Caco-2 (cell line): ENCODE measurements around the gene PLXNA4. TPM values are rescaled to one million over a fixed set of nuclear protein-coding genes. Genes with fewer than 3 reads are reported as not detected.

Experiments used
- BruUV-seq: library from RNA; stranded (reverse); fragments of 400-500 nt; replicated peaks from 2 replicates; lab custom pipeline; 2021; lab: Mats Ljungman, UMichigan
- CTCF ChIA-PET: fragments of 300-600 bp; sonication (Branson Sonifier 250); formaldehyde crosslinking; loops from one replicate; lab custom pipeline; 2022; ENCODE audit warnings: antibody characterized with exemption; lab: Charles Lee
- POLR2A ChIA-PET: fragments of 300-600 bp; sonication (Branson Sonifier 250); formaldehyde crosslinking; loops from one replicate; lab custom pipeline; 2022; ENCODE audit warnings: antibody characterized with exemption; lab: Charles Lee
- DNase-seq, 2 experiments: peaks; one replicate each; pipeline versions ENCODE4 v3.0.0 to v3.0.0-alpha.2; 2020 to 2022
- H3K27me3 ChIP-seq: replicated peaks from 2 replicates; pipeline ENCODE4 v1.6.0; 2011; ENCODE audit warnings: low read length; ENCODE audit not compliant: control insufficient read depth, insufficient read depth
- H3K36me3 ChIP-seq: 2 replicates; pipeline ENCODE4 v1.5.1; 2011; ENCODE audit warnings: low read length; ENCODE audit not compliant: control insufficient read depth, insufficient read depth
- H3K4me1 ChIP-seq: fragments of 250-450 bp; sonication (Bioruptor Pico); 2 replicates; pipeline ENCODE4 v1.5.1; 2020; ENCODE audit warnings: mild to moderate bottlenecking
- H3K4me3 ChIP-seq: 2 replicates; pipeline ENCODE4 v1.5.1; 2011; ENCODE audit warnings: low read depth, mild to moderate bottlenecking, control low read depth, low read length
- H3K9me3 ChIP-seq: fragments of 250-450 bp; sonication (Bioruptor Pico); 2 replicates; pipeline ENCODE4 v1.5.1; 2020; ENCODE audit warnings: mild to moderate bottlenecking, moderate library complexity
- H3K27ac Mint-ChIP-seq: one replicate; pipeline ENCODE4 v1.8.0; 2022; ENCODE audit warnings: mixed read lengths; ENCODE audit not compliant: unreplicated experiment
- H3K27me3 Mint-ChIP-seq: one replicate; pipeline ENCODE4 v1.8.0; 2022; ENCODE audit warnings: mixed read lengths; ENCODE audit not compliant: insufficient read depth, unreplicated experiment
- H3K36me3 Mint-ChIP-seq: one replicate; pipeline ENCODE4 v1.8.0; 2022; ENCODE audit warnings: mild to moderate bottlenecking, mixed read lengths; ENCODE audit not compliant: insufficient read depth, unreplicated experiment
- H3K4me1 Mint-ChIP-seq: one replicate; pipeline ENCODE4 v1.8.0; 2022; ENCODE audit warnings: low read depth, mixed read lengths; ENCODE audit not compliant: unreplicated experiment
- H3K4me3 Mint-ChIP-seq: one replicate; pipeline ENCODE4 v1.8.0; 2022; ENCODE audit warnings: mild to moderate bottlenecking, moderate library complexity, mixed read lengths; ENCODE audit not compliant: unreplicated experiment
- H3K9me3 Mint-ChIP-seq: one replicate; pipeline ENCODE4 v1.8.0; 2022; ENCODE audit warnings: mixed read lengths; ENCODE audit not compliant: unreplicated experiment
- CTCF ChIP-seq, 2 experiments: fragments of 200-600 bp in 1 of 2; IDR thresholded peaks; 1 replicate in 1 of 2; 2 replicates in 1 of 2; pipeline versions ENCODE4 v1.5.1 to v1.8.0; 2011 to 2022; ENCODE audit warnings: antibody characterized with exemption in 1 of 2, control low read depth in 1 of 2, inconsistent platforms in 1 of 2, low read depth in 1 of 2, low read length in 1 of 2, mild to moderate bottlenecking in 1 of 2, moderate library complexity in 1 of 2; ENCODE audit not compliant: insufficient read depth in 1 of 2, severe bottlenecking in 1 of 2, unreplicated experiment in 1 of 2
- intact Hi-C: fragments of 100-400 bp; cut with micrococcal nuclease; formaldehyde crosslinking; loops from one replicate; pipeline ENCODE4 v1.10.0; 2022; ENCODE audit not compliant: unreplicated experiment
- total RNA-seq: library from RNA; stranded (reverse); gene quantifications from 2 replicates; pipeline ENCODE4 v1.2.3, GENCODE V29; 2022

Gene PLXNA4
- total RNA-seq, 1 experiment from 2014 or later = 0.43 TPM

- ChIA-PET CTCF (no interaction called here), POLR2A (no interaction called here)
- Mint-ChIP-seq H3K36me3 (no peaks in the 10 kb centered on the region), H3K27ac (no peak overlapping the region), H3K27me3 (peaks cover 8% of the 10 kb centered on the region), H3K4me3 (no peak overlapping the region), H3K9me3 (no peaks in the 10 kb centered on the region), H3K4me1 (peaks cover 15% of the 10 kb centered on the region)
- no peak for DNase-seq
- no peak overlapping the region for H3K4me3 ChIP-seq
- intact Hi-C loops = no loop called here
- no peaks in the 10 kb centered on the region for H3K9me3 ChIP-seq
- no peaks in the 10 kb centered on the region for H3K27me3 ChIP-seq
- no peaks in the 10 kb centered on the region for H3K4me1 ChIP-seq
- BruUV-seq = no TSS peak
- no peaks in the 10 kb centered on the region for H3K36me3 ChIP-seq
- TF ChIP-seq CTCF (IDR thresholded peaks at IDR 0.05; ENCODE audit: insufficient read depth in 1 of 2, low read depth in 1 of 2, low read length in 1 of 2, severe bottlenecking in 1 of 2, unreplicated experiment in 1 of 2) = no peak
Measured at GRCh38 chr7:132290021-132290420, 286.2 kb downstream of the PLXNA4 start.

- Histone ChIP-seq H3K4me1 (no peaks in the 10 kb centered on the region), H3K36me3 (no peaks in the 10 kb centered on the region), H3K4me3 (no peak overlapping the region), H3K9me3 (no peaks in the 10 kb centered on the region), H3K27me3 (no peaks in the 10 kb centered on the region)
- TF ChIP-seq CTCF (IDR thresholded peaks at IDR 0.05; ENCODE audit: insufficient read depth in 1 of 2, low read depth in 1 of 2, low read length in 1 of 2, severe bottlenecking in 1 of 2, unreplicated experiment in 1 of 2) = no peak
- no peaks in the 10 kb centered on the region for H3K9me3 Mint-ChIP-seq
- CTCF ChIA-PET = no interaction called here
- H3K27ac Mint-ChIP-seq = no peak overlapping the region
- no peak overlapping the region for H3K4me3 Mint-ChIP-seq
- H3K36me3 Mint-ChIP-seq = no peaks in the 10 kb centered on the region
- no peak for DNase-seq
- no TSS peak for BruUV-seq
- POLR2A ChIA-PET = no interaction called here
- peaks cover 5% of the 10 kb centered on the region for H3K27me3 Mint-ChIP-seq
- peaks cover 15% of the 10 kb centered on the region for H3K4me1 Mint-ChIP-seq
- intact Hi-C loops = no loop called here
Measured at GRCh38 chr7:132286836-132287235, 289.4 kb downstream of the PLXNA4 start.

GRCh38 chr7:132280335-132280734 lies 295.9 kb downstream of the PLXNA4 start:
- ChIA-PET CTCF (no interaction called here), POLR2A (no interaction called here)
- no TSS peak for BruUV-seq
- H3K4me1 ChIP-seq = no peaks in the 10 kb centered on the region
- peaks cover 2% of the 10 kb centered on the region; the same call in 1 of the 2 replicates for H3K27me3 ChIP-seq
- H3K36me3 Mint-ChIP-seq = no peaks in the 10 kb centered on the region
- no peak overlapping the region for H3K4me3 ChIP-seq
- H3K9me3 ChIP-seq = no peaks in the 10 kb centered on the region
- no peak overlapping the region for H3K27ac Mint-ChIP-seq
- H3K27me3 Mint-ChIP-seq = peaks cover 14% of the 10 kb centered on the region
- intact Hi-C loops = no loop called here
- no peaks in the 10 kb centered on the region for H3K36me3 ChIP-seq
- no peak for TF ChIP-seq CTCF (IDR thresholded peaks at IDR 0.05; ENCODE audit: insufficient read depth in 1 of 2, low read depth in 1 of 2, low read length in 1 of 2, severe bottlenecking in 1 of 2, unreplicated experiment in 1 of 2)
- H3K4me3 Mint-ChIP-seq = no peak overlapping the region
- no peak for DNase-seq
- H3K9me3 Mint-ChIP-seq = no peaks in the 10 kb centered on the region
- no peaks in the 10 kb centered on the region for H3K4me1 Mint-ChIP-seq
